Neuronal stem cell (in vitro differentiated cells): ENCODE data around the gene LNX2.

Experiments used
- DNase-seq: peaks from one replicate; pipeline ENCODE4 v3.0.0-alpha.2; 2013; ENCODE audit warnings: low spot score
- H2AFZ ChIP-seq: one replicate; pipeline ENCODE4 v1.6.1; 2013; ENCODE audit warnings: mild to moderate bottlenecking, low read length, inconsistent platforms
- H2AK5ac ChIP-seq: 2 replicates; pipeline ENCODE4 v1.6.1; 2013; ENCODE audit warnings: low read depth, mild to moderate bottlenecking, inconsistent platforms, low read length, moderate library complexity, mixed read lengths
- H2BK120ac ChIP-seq: 2 replicates; pipeline ENCODE4 v1.6.1; 2013; ENCODE audit warnings: low read depth, mild to moderate bottlenecking, inconsistent platforms, low read length, moderate library complexity, mixed read lengths
- H2BK12ac ChIP-seq: one replicate; pipeline ENCODE4 v1.6.1; 2013; ENCODE audit warnings: low read length, inconsistent platforms
- H2BK15ac ChIP-seq: 2 replicates; pipeline ENCODE4 v1.6.1; 2013; ENCODE audit warnings: mild to moderate bottlenecking, low read length, inconsistent platforms, mixed read lengths
- H2BK5ac ChIP-seq: one replicate; pipeline ENCODE4 v1.6.1; 2013; ENCODE audit warnings: inconsistent platforms, mild to moderate bottlenecking, low read length, moderate library complexity
- H3K14ac ChIP-seq: one replicate; pipeline ENCODE4 v1.6.1; 2013; ENCODE audit warnings: low read length, inconsistent platforms
- H3K18ac ChIP-seq: 2 replicates; pipeline ENCODE4 v1.6.1; 2013; ENCODE audit warnings: low read length, inconsistent platforms
- H3K23ac ChIP-seq: 2 replicates; pipeline ENCODE4 v1.6.1; 2013; ENCODE audit warnings: low read depth, mild to moderate bottlenecking, mixed read lengths, low read length, inconsistent platforms; ENCODE audit not compliant: poor library complexity
- H3K27ac ChIP-seq: replicated peaks from 3 replicates; pipeline ENCODE4 v1.5.1; 2013; ENCODE audit warnings: low read length, inconsistent platforms
- H3K27me3 ChIP-seq, 3 experiments: 2 replicates each; pipeline ENCODE4 v1.6.1; 2013; ENCODE audit warnings: low read length in 3 of 3, mild to moderate bottlenecking in 2 of 3, inconsistent platforms in 1 of 3, low read depth in 1 of 3, mixed read lengths in 1 of 3, moderate library complexity in 1 of 3; ENCODE audit not compliant: control insufficient read depth in 3 of 3, insufficient read depth in 3 of 3
- H3K36me3 ChIP-seq, 2 donors: replicated peaks in 1 of 2; 2 replicates each; pipeline ENCODE4 v1.6.1; 2013; ENCODE audit warnings: low read length in 2 of 2; ENCODE audit not compliant: control insufficient read depth in 2 of 2, insufficient read depth in 2 of 2
- H3K4ac ChIP-seq: 2 replicates; pipeline ENCODE4 v1.6.1; 2013; ENCODE audit warnings: inconsistent platforms, mild to moderate bottlenecking, low read length, moderate library complexity
- H3K4me1 ChIP-seq, 2 donors: 1 replicate in 1 of 2; 2 replicates in 1 of 2; pipeline ENCODE4 v1.6.1; 2013; ENCODE audit warnings: low read length in 2 of 2, low read depth in 1 of 2; ENCODE audit not compliant: control insufficient read depth in 2 of 2, insufficient read depth in 1 of 2
- H3K4me2 ChIP-seq: one replicate; pipeline ENCODE4 v1.6.1; 2013; ENCODE audit warnings: mild to moderate bottlenecking, low read length, inconsistent platforms; ENCODE audit not compliant: insufficient read depth, poor library complexity, severe bottlenecking
- H3K4me3 ChIP-seq, 2 donors: 2 replicates each; pipeline ENCODE4 v1.5.1; 2013; ENCODE audit warnings: low read length in 2 of 2, mild to moderate bottlenecking in 2 of 2, inconsistent platforms in 1 of 2, moderate library complexity in 1 of 2
- H3K79me1 ChIP-seq: one replicate; pipeline ENCODE4 v1.6.1; 2013; ENCODE audit warnings: low read depth, mild to moderate bottlenecking, inconsistent platforms, low read length, moderate library complexity
- H3K9ac ChIP-seq: one replicate; pipeline ENCODE4 v1.6.1; 2013; ENCODE audit warnings: mild to moderate bottlenecking, low read depth, low read length, inconsistent platforms; ENCODE audit not compliant: poor library complexity
- H3K9me3 ChIP-seq, 2 donors: replicated peaks in 1 of 2; 2 replicates each; pipeline versions ENCODE3 to v1.6.1; 2013; ENCODE audit warnings: low read length in 2 of 2, mild to moderate bottlenecking in 2 of 2, inconsistent platforms in 1 of 2, low read depth in 1 of 2, mixed read lengths in 1 of 2, moderate library complexity in 1 of 2; ENCODE audit not compliant: control insufficient read depth in 2 of 2, insufficient read depth in 1 of 2
- H4K8ac ChIP-seq: one replicate; pipeline ENCODE4 v1.6.1; 2013; ENCODE audit warnings: low read depth, mild to moderate bottlenecking, inconsistent platforms, low read length, moderate library complexity
- H4K91ac ChIP-seq: one replicate; pipeline ENCODE4 v1.6.1; 2013; ENCODE audit warnings: low read length, low read depth, mild to moderate bottlenecking, inconsistent platforms; ENCODE audit not compliant: poor library complexity
- WGBS, 2 donors: extraction: QIAGEN DNeasy Blood & Tissue Kit; methylation state at CpG; one replicate each; pipeline ENCODE4 v1.1.7; 2013; ENCODE audit warnings: missing lambda C conversion rate in 2 of 2, mixed read lengths in 1 of 2; ENCODE audit not compliant: insufficient read length in 2 of 2, insufficient replicate concordance in 1 of 2; ENCODE audit errors: extremely low coverage in 2 of 2; 5-methylcytosine and 5-hydroxymethylcytosine counted together

LNX2 gene

DNA sequence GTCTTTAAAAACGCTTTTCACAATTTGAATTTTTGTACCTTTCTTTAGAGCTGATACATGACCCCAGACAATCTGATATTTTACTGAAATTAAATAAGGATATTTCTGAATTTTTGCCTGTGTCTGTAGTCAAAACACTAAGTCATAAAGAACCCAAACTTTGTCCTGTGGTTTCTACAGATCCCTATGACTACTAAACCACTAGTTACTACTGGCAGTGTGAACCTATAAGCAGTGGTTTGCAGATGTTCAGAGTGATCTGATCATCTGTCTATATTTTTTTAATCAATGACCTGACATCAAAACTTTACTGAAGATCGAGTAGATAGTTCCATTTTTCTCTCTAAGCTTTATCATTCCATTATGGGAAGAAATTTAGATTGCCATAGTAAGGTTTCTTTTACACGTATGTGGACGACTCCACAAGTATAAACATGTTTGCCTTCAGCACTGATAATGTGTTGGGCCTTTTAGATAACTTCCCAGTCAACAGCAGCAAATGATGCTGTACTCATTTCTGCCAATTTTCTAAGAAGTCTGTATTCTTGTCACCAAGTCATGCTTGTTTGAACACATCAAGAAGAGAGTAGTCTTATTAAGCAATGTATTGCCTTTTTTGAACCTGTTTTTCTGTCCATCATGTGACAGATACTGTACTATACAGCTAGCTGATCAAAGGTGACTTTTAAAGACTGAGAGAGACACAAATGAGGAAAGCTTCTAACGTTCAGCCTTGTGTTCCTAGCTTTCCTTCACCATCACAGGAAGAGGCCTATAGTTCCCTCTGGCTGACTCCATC, 23.2 kb upstream of the LNX2 start:
- Histone ChIP-seq H3K27ac (no peak overlapping the region), H3K14ac (no peak overlapping the region), H2AK5ac (no peak overlapping the region), H3K18ac (no peak overlapping the region), H2BK12ac (no peak overlapping the region), H2AFZ (no peak overlapping the region), H3K4me2 (no peak overlapping the region), H3K23ac (no peak overlapping the region), H3K79me1 (peaks cover 2% of the 10 kb centered on the region), H3K36me3 (peaks cover 1 to 9% of the 10 kb centered on the region in 2 donors), H3K4ac (no peak overlapping the region), H3K4me1 (no peaks in the 10 kb centered on the region), H3K9ac (no peak overlapping the region), H4K8ac (no peak overlapping the region), H2BK15ac (no peak overlapping the region), H3K4me3 (no peak overlapping the region), H2BK5ac (no peak overlapping the region), H3K9me3 (peaks cover 0 to 1% of the 10 kb centered on the region in 2 donors), H2BK120ac (no peak overlapping the region), H4K91ac (no peak overlapping the region), H3K27me3 (no peaks in the 10 kb centered on the region)
- WGBS, 2 donors, result no CpG with 5 or more reads among the region's 5 CpGs
- no peak for DNase-seq

DNA sequence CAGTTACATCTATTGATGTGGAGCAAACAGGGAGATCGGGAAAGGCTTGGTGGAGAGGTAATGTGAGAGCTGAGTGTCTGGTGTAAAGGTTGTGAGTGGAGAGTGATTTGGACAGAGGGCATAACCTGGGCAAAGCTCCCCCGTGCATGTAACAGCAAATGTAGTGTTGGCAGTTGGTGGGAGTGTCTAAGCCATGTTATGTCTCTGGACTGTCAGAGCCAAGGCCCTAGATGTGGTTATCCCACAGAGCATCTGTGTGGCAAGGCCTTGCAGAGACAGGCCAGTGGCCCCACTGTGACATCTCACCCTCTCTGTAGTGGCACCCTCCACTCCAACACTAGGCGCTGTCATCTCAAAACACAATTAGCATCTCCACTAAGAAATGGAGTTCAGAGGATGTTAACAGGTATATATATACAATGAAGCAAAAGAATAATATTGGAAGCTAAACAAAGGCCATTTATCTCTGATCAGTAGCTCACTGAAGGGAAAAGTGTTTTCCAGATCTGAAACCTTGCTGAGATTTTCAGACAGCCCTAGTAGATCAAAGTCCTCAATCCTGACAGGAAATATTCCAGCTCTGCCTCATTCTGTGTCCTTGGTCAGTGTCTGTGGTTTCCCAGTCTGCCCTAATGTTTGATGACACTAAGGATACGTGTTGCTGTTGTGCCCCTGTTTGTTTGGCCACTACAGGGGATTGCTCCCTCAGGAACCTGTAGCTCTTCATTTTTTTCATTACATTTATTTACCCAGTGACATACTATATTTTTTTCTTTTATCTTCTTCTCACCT, 21.6 kb upstream of the LNX2 start:
- H3K27ac ChIP-seq, result no peak overlapping the region
- H3K9ac ChIP-seq, result no peak overlapping the region
- H3K9me3 ChIP-seq, result no peaks in the 10 kb centered on the region
- H4K8ac ChIP-seq, result no peak overlapping the region
- H3K14ac ChIP-seq, result no peak overlapping the region
- WGBS, 2 donors, result no CpG with 5 or more reads among the region's 4 CpGs
- no peak overlapping the region for H2BK5ac ChIP-seq
- H3K27me3 ChIP-seq, result no peaks in the 10 kb centered on the region
- peaks cover 2% of the 10 kb centered on the region for H3K79me1 ChIP-seq
- no peak for DNase-seq
- no peak overlapping the region for H2AK5ac ChIP-seq
- H3K4me2 ChIP-seq, result no peak overlapping the region
- H2AFZ ChIP-seq, result no peak overlapping the region
- no peak overlapping the region for H2BK15ac ChIP-seq
- H2BK12ac ChIP-seq, result no peak overlapping the region
- H3K18ac ChIP-seq, result no peak overlapping the region
- peaks cover 0 to 2% of the 10 kb centered on the region in 2 donors for H3K4me1 ChIP-seq
- no peak overlapping the region for H3K23ac ChIP-seq
- H3K36me3 ChIP-seq, result peaks cover 1 to 4% of the 10 kb centered on the region in 2 donors
- H3K4me3 ChIP-seq, result no peak overlapping the region
- H2BK120ac ChIP-seq, result no peak overlapping the region
- no peak overlapping the region for H3K4ac ChIP-seq
- H4K91ac ChIP-seq, result no peak overlapping the region

DNA sequence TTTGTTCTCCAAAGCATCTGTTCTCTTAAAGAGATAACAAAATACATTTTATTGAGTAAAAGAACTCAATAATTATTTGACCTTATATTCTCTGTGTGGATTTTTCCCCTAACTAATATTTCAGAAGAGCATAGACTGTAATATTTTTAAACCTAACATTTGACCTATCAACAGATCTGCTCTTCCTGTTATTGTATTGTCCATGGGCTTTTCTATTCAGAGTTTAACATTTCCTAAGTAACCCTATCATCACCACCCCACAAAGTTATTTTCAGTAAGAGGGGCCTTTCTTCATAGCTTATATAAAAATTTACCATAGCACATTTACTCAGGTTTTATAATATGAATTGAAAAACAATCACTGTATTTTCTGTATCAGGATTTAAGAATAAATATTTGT, 18.9 kb upstream of the LNX2 start:
- Histone ChIP-seq H3K4me2 (no peak overlapping the region), H2BK5ac (no peak overlapping the region), H3K4me1 (peaks cover 0 to 2% of the 10 kb centered on the region in 2 donors), H2AFZ (no peak overlapping the region), H3K27ac (no peak overlapping the region), H3K36me3 (peaks cover 1 to 15% of the 10 kb centered on the region in 2 donors), H2AK5ac (no peak overlapping the region), H3K23ac (no peak overlapping the region), H4K8ac (no peak overlapping the region), H4K91ac (no peak overlapping the region), H3K4ac (no peak overlapping the region), H2BK120ac (no peak overlapping the region), H3K14ac (no peak overlapping the region), H3K79me1 (peaks cover 2% of the 10 kb centered on the region), H2BK12ac (no peak overlapping the region), H3K18ac (no peak overlapping the region), H3K4me3 (no peak overlapping the region), H3K27me3 (no peaks in the 10 kb centered on the region), H2BK15ac (no peak overlapping the region), H3K9me3 (no peaks in the 10 kb centered on the region), H3K9ac (no peak overlapping the region)
- no peak for DNase-seq

DNA sequence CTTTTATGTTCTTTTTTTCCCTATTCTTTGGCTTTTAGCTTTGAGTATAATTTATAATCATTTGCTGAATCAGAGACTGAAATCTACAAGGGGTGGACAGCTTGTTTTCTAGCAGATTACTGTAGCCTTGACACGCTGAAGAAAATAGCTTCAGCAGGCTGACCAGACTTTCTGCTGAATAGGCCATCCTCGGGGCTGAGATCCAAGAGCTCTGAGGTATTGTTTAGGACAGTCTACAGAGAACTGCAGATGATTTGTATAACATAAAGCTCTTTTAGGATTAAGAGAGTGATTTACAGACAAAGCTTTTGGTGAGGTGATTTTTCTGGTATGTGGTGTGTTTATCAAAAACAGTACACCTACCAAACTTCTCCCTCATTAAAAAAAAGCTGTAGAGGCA, 18.2 kb upstream of the LNX2 start:
- H3K23ac ChIP-seq, result no peak overlapping the region
- H3K79me1 ChIP-seq, result peaks cover 2% of the 10 kb centered on the region
- H3K36me3 ChIP-seq, result peaks cover 1 to 22% of the 10 kb centered on the region in 2 donors
- no peaks in the 10 kb centered on the region for H3K27me3 ChIP-seq
- H2BK120ac ChIP-seq, result no peak overlapping the region
- H3K4me3 ChIP-seq, result no peak overlapping the region
- no peak overlapping the region for H3K27ac ChIP-seq
- H3K9me3 ChIP-seq, result no peaks in the 10 kb centered on the region
- H3K4me1 ChIP-seq, result peaks cover 0 to 2% of the 10 kb centered on the region in 2 donors
- H2BK5ac ChIP-seq, result no peak overlapping the region
- H4K8ac ChIP-seq, result no peak overlapping the region
- no peak for DNase-seq
- WGBS, 2 donors, result no CpG with 5 or more reads among the region's 2 CpGs
- H2BK15ac ChIP-seq, result no peak overlapping the region
- no peak overlapping the region for H3K4me2 ChIP-seq
- H3K14ac ChIP-seq, result no peak overlapping the region
- H3K18ac ChIP-seq, result no peak overlapping the region
- H2BK12ac ChIP-seq, result no peak overlapping the region
- H4K91ac ChIP-seq, result no peak overlapping the region
- H3K9ac ChIP-seq, result no peak overlapping the region
- H3K4ac ChIP-seq, result no peak overlapping the region
- no peak overlapping the region for H2AK5ac ChIP-seq
- H2AFZ ChIP-seq, result no peak overlapping the region
